ENCODE data around the gene GPR158.

GPR158 gene

DNA sequence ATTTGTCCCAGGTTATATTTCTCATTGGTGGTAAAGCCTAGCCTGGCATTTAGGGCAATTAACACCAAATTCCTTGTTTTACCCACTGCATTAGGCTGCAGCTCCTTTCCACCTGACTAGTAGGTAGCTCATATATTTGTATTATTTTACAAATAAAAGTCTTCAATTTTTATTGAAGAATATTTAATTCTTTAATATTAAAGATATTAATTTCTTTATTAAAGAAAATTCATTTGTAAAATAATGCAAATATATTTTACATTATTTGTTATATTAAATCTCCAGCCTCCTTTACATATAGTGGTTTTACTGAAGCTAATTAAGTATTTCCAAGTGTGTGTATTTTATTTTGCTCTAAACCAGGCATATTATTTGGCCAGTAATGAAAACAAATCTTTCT, 361.2 kb downstream of the GPR158 start:
- H3K4me3 ChIP-seq (ENCODE audit: low read length): no peak overlapping the region
- H3K36me3 ChIP-seq (ENCODE audit: control insufficient read depth, low read length): no peaks in the 10 kb centered on the region
- no peaks in the 10 kb centered on the region for H3K9me2 ChIP-seq (replicated peaks; ENCODE audit: control insufficient read depth, low read length)
- no peak overlapping the region for H3K27ac ChIP-seq (ENCODE audit: low read depth, low read length)
- H3F3A ChIP-seq (ENCODE audit: control insufficient read depth, insufficient read depth): no peaks in the 10 kb centered on the region
- H3K79me2 ChIP-seq (ENCODE audit: control insufficient read depth, low read length): no peaks in the 10 kb centered on the region
- H4K20me1 ChIP-seq (ENCODE audit: control insufficient read depth, insufficient read depth, low read depth, low read length): no peaks in the 10 kb centered on the region
- H3K27me3 ChIP-seq (ENCODE audit: control insufficient read depth, low read length): no peaks in the 10 kb centered on the region
- H3K4me2 ChIP-seq (ENCODE audit: low read length): no peak overlapping the region
- H3K4me1 ChIP-seq (ENCODE audit: control insufficient read depth, low read length): no peaks in the 10 kb centered on the region
- TF ChIP-seq, protein P1, sequence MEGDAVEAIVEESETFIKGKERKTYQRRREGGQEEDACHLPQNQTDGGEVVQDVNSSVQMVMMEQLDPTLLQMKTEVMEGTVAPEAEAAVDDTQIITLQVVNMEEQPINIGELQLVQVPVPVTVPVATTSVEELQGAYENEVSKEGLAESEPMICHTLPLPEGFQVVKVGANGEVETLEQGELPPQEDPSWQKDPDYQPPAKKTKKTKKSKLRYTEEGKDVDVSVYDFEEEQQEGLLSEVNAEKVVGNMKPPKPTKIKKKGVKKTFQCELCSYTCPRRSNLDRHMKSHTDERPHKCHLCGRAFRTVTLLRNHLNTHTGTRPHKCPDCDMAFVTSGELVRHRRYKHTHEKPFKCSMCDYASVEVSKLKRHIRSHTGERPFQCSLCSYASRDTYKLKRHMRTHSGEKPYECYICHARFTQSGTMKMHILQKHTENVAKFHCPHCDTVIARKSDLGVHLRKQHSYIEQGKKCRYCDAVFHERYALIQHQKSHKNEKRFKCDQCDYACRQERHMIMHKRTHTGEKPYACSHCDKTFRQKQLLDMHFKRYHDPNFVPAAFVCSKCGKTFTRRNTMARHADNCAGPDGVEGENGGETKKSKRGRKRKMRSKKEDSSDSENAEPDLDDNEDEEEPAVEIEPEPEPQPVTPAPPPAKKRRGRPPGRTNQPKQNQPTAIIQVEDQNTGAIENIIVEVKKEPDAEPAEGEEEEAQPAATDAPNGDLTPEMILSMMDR (IDR thresholded peaks at IDR 0.05; ENCODE audit: low read depth, low read length, poor library complexity, severe bottlenecking): no peak
- TF ChIP-seq EZH2phosphoT487 (IDR thresholded peaks at IDR 0.05; ENCODE audit: borderline replicate concordance, low read length): no peak
- H3K9me3 ChIP-seq (ENCODE audit: control insufficient read depth, insufficient read depth, low read length): no peaks in the 10 kb centered on the region

DNA sequence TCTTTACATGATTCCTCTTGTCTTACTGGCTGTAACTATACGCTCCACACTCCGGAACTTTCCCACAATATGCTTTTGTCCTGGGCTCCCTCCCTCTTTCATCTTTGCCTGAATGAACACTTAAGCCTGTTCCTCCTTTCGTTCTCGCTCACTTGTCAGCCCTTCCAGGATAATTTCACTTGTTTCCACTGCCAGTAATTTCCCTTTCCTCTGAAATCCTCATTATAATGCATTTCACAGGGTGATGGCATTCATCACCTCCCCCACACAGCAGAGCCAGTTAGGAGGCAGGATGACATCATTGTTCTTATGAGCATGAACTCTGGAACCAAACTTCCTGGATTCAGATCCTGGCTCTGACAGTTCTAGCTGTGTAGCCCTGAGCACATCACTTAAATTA, 372.6 kb downstream of the GPR158 start:
- H3K36me3 ChIP-seq (ENCODE audit: control insufficient read depth, low read length): no peaks in the 10 kb centered on the region
- no peak overlapping the region for H3K27ac ChIP-seq (ENCODE audit: low read depth, low read length)
- H3K79me2 ChIP-seq (ENCODE audit: control insufficient read depth, low read length): no peaks in the 10 kb centered on the region
- H4K20me1 ChIP-seq (ENCODE audit: control insufficient read depth, insufficient read depth, low read depth, low read length): no peaks in the 10 kb centered on the region
- H3K9me3 ChIP-seq (ENCODE audit: control insufficient read depth, insufficient read depth, low read length): no peaks in the 10 kb centered on the region
- no peak overlapping the region for H3K4me2 ChIP-seq (ENCODE audit: low read length)
- H3K4me3 ChIP-seq (ENCODE audit: low read length): no peak overlapping the region
- TF ChIP-seq, protein P1 (IDR thresholded peaks at IDR 0.05; ENCODE audit: low read depth, low read length, poor library complexity, severe bottlenecking): no peak
- TF ChIP-seq EZH2phosphoT487 (IDR thresholded peaks at IDR 0.05; ENCODE audit: borderline replicate concordance, low read length): no peak
- no peaks in the 10 kb centered on the region for H3K27me3 ChIP-seq (ENCODE audit: control insufficient read depth, low read length)
- H3K4me1 ChIP-seq (ENCODE audit: control insufficient read depth, low read length): no peaks in the 10 kb centered on the region
- no peaks in the 10 kb centered on the region for H3F3A ChIP-seq (ENCODE audit: control insufficient read depth, insufficient read depth)
- H3K9me2 ChIP-seq (replicated peaks; ENCODE audit: control insufficient read depth, low read length): no peaks in the 10 kb centered on the region

DNA sequence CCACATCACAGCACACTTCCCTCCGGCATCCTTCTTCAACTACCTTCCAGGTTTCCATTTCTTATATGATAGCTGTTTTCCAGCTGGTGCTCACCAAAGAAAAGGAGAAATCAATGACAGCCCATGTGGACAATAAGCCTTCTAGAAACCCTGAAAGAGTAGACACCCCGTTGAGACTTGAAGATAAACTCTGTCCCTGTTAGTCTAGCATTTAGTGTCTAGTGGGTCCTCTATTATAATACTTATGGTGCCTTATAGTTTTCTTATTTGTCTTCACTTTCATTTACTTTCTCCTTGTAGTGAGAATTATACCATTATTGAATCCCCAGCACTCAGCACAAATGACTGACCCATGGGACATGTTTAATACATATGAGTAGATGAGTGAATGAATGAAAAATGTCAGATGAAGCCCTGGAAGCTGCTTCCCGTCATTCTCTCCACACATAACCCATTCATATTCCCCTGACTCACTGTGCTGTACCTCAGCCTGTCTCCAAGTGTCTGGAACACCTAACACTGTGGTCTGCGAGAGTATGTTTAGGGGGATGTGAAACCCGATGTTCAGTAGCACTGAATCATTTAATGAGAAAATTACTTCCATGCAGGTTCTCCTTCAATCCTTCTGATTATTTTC, 377.6 kb downstream of the GPR158 start:
- Histone ChIP-seq H3K4me3 (ENCODE audit: low read length) (no peak overlapping the region), H3K27ac (ENCODE audit: low read depth, low read length) (no peak overlapping the region), H4K20me1 (ENCODE audit: control insufficient read depth, insufficient read depth, low read depth, low read length) (no peaks in the 10 kb centered on the region), H3K4me2 (ENCODE audit: low read length) (no peak overlapping the region), H3K9me2 (replicated peaks; ENCODE audit: control insufficient read depth, low read length) (no peaks in the 10 kb centered on the region), H3K27me3 (ENCODE audit: control insufficient read depth, low read length) (no peaks in the 10 kb centered on the region), H3K36me3 (ENCODE audit: control insufficient read depth, low read length) (no peaks in the 10 kb centered on the region), H3K79me2 (ENCODE audit: control insufficient read depth, low read length) (no peaks in the 10 kb centered on the region), H3F3A (ENCODE audit: control insufficient read depth, insufficient read depth) (no peaks in the 10 kb centered on the region), H3K4me1 (ENCODE audit: control insufficient read depth, low read length) (no peaks in the 10 kb centered on the region), H3K9me3 (ENCODE audit: control insufficient read depth, insufficient read depth, low read length) (no peaks in the 10 kb centered on the region)
- TF ChIP-seq, protein P1 (IDR thresholded peaks at IDR 0.05; ENCODE audit: low read depth, low read length, poor library complexity, severe bottlenecking): no peak
- no peak for TF ChIP-seq EZH2phosphoT487 (IDR thresholded peaks at IDR 0.05; ENCODE audit: borderline replicate concordance, low read length)
